BE2C (cell line): ENCODE data around the gene PTPRD.

Experiments used
- DNase-seq: peaks from one replicate; pipeline ENCODE4 v3.0.0-alpha.2; 2020
- H3K27me3 ChIP-seq: fragments of 250-450 bp; sonication (Bioruptor Pico); 2 replicates; pipeline ENCODE4 v1.5.1; 2020; ENCODE audit warnings: mild to moderate bottlenecking
- H3K36me3 ChIP-seq: fragments of 250-450 bp; sonication (Bioruptor Pico); 2 replicates; pipeline ENCODE4 v1.5.1; 2020; ENCODE audit warnings: mild to moderate bottlenecking
- H3K4me1 ChIP-seq: fragments of 250-450 bp; sonication (Bioruptor Pico); 2 replicates; pipeline ENCODE4 v1.5.1; 2020
- H3K4me3 ChIP-seq: 2 replicates; pipeline ENCODE4 v1.5.1; 2011; ENCODE audit warnings: low read depth, low read length
- H3K9me3 ChIP-seq: fragments of 250-450 bp; sonication (Bioruptor Pico); 2 replicates; pipeline ENCODE4 v1.5.1; 2020
- TF ChIP-seq, protein P1 (sequence below): IDR thresholded peaks from 2 replicates; pipeline ENCODE4 v1.5.1; 2012; ENCODE audit warnings: mild to moderate bottlenecking, low read depth, low read length

PTPRD gene

DNA sequence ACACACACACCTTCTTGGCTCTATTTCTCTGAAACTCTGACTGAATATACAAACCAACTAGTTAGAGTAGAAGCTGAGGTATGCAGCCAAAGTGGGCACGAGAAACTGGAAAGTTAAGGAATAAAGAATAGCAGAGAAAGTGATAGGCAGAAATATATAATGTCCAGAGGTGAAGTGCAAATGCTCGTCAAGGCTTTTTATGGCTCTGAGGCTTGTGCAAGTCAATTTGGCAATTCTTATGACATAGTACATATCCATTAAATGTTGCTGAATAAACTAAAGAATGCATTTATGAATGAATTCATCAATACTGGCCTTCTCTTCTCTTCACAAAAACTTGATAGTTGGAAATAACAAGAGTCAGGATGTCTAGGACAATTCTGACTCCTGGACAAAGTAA lies 2323.1 kb downstream of the PTPRD start:
- TF ChIP-seq, protein P1, sequence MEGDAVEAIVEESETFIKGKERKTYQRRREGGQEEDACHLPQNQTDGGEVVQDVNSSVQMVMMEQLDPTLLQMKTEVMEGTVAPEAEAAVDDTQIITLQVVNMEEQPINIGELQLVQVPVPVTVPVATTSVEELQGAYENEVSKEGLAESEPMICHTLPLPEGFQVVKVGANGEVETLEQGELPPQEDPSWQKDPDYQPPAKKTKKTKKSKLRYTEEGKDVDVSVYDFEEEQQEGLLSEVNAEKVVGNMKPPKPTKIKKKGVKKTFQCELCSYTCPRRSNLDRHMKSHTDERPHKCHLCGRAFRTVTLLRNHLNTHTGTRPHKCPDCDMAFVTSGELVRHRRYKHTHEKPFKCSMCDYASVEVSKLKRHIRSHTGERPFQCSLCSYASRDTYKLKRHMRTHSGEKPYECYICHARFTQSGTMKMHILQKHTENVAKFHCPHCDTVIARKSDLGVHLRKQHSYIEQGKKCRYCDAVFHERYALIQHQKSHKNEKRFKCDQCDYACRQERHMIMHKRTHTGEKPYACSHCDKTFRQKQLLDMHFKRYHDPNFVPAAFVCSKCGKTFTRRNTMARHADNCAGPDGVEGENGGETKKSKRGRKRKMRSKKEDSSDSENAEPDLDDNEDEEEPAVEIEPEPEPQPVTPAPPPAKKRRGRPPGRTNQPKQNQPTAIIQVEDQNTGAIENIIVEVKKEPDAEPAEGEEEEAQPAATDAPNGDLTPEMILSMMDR, result no peak

DNA sequence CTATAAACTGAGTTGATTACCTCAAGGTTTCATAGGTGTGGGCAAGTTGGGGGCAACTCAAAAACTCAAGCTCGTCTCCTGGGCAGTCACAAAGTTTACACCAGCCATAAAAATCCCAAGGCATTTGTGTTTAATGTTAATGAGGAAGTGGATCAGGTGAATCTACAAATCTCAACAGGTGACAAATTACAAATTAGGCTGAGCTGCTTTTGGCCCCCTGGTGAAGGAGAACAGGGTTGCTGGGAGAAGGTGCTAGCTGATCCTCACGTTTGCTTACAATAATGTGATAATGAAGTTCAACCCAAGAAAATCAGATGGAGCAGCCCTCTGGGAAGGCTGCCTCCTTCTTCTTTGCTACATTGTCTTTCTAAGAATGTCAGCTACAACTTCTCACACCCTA lies 2324.8 kb downstream of the PTPRD start:
- no peak for DNase-seq
- no peak overlapping the region for H3K4me3 ChIP-seq
- H3K36me3 ChIP-seq, result no peaks in the 10 kb centered on the region

More for the DNA sequence above, 2323.1 kb downstream of the PTPRD start:
- Histone ChIP-seq H3K36me3 (no peaks in the 10 kb centered on the region), H3K27me3 (no peaks in the 10 kb centered on the region), H3K4me1 (no peaks in the 10 kb centered on the region), H3K4me3 (no peak overlapping the region), H3K9me3 (no peaks in the 10 kb centered on the region)
- DNase-seq, result no peak

DNA sequence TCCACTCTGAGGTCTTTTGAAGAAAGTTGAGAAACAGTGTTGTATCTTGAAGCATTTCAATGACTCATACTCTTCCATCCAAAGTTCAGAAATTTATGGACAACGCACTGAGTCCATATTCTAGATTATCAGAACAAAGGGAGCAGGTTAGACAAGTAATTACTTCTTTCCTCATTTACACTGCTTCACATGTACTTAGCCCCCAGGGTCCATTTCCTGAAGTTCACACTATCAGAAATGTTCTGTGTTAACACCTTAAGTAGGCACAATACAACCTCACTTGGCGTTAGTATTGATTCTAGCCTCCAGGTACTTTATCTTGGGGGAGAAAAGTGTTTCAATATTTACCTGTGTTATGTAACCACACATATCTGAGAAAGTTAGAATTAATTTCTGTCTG lies 2325.3 kb downstream of the PTPRD start:
- no peak overlapping the region for H3K4me3 ChIP-seq
- no peaks in the 10 kb centered on the region for H3K27me3 ChIP-seq
- H3K9me3 ChIP-seq, result no peaks in the 10 kb centered on the region
- no peak for DNase-seq
- H3K36me3 ChIP-seq, result no peaks in the 10 kb centered on the region
- H3K4me1 ChIP-seq, result no peaks in the 10 kb centered on the region
- TF ChIP-seq, protein P1, result no peak

More for the DNA sequence above, 2324.8 kb downstream of the PTPRD start:
- no peaks in the 10 kb centered on the region for H3K9me3 ChIP-seq
- no peaks in the 10 kb centered on the region for H3K4me1 ChIP-seq
- TF ChIP-seq, protein P1, result no peak
- H3K27me3 ChIP-seq, result no peaks in the 10 kb centered on the region

DNA sequence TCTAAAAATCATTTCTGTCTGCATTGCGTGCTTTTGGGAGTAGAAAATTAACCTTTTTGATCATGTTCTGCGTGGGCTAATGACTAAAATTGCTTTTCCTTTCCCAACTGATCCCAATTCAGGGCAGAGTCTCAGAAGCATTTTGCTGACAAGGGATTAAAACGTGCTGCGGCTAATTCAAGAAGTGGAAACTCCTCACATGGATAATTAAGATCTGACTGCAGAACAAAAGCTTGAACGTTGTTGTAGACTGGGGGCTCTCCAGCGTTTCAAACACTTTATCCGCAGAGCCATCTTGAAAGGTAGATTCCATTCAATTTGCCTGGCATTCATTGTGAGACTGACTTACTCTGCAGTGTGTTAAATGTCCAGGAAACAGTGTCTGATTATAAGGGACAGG lies 2327.9 kb downstream of the PTPRD start:
- H3K27me3 ChIP-seq, result no peaks in the 10 kb centered on the region
- H3K4me3 ChIP-seq, result no peak overlapping the region
- H3K36me3 ChIP-seq, result no peaks in the 10 kb centered on the region
- DNase-seq, result no peak
- H3K9me3 ChIP-seq, result no peaks in the 10 kb centered on the region
- TF ChIP-seq, protein P1, result no peak
- H3K4me1 ChIP-seq, result no peaks in the 10 kb centered on the region

DNA sequence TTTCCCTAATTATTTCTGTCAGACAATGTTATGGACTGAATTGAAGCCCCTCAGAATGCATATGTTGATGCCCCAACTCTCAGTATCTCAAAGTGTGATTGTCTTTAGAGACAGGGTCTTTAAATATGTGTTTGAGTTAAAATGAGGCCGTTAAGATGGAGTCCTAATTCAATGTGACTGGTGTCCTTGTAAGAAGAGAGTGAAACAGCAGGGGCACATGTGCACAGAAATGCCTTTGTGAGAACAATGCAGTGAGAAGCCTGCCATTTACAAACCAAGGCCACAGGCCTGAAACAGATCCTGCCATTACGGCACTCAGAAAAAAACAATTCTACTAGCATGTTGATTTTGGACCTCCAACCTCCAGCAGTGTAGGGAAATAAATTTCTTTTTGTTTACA lies 2330.3 kb downstream of the PTPRD start:
- Histone ChIP-seq H3K9me3 (no peaks in the 10 kb centered on the region), H3K4me1 (no peaks in the 10 kb centered on the region), H3K36me3 (no peaks in the 10 kb centered on the region), H3K4me3 (no peak overlapping the region), H3K27me3 (no peaks in the 10 kb centered on the region)
- TF ChIP-seq, protein P1, result no peak
- DNase-seq, result no peak

DNA sequence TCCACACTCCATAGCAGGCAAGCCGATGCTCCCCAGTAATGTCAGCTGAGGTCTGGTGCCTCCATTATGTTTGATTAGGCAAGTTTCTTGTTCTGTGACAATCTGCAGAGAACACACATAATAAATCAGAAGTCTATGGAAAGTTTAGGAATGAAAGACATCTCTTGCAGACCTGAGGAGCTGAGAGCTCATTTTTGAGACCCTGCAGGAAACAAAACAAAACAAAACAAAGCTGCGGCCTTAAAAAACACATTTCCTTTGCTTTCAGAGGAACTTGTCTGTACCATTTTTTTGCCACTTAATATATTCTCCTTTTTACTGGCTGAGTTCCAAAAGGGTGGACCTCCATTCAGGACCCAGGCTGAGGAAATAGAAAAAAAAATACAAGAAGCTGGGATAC lies 2332.0 kb downstream of the PTPRD start:
- Histone ChIP-seq H3K36me3 (no peaks in the 10 kb centered on the region), H3K9me3 (no peaks in the 10 kb centered on the region), H3K4me1 (no peaks in the 10 kb centered on the region), H3K4me3 (no peak overlapping the region), H3K27me3 (no peaks in the 10 kb centered on the region)
- DNase-seq, result no peak
- TF ChIP-seq, protein P1, result no peak
